ENCODE measurements around the gene CASK. TPM values are rescaled to one million over a fixed set of nuclear protein-coding genes. Genes with fewer than 3 reads are reported as not detected.

The CASK gene
- polyA plus RNA-seq, 1 donor from 2014 or later, result 58.3 TPM

- Histone ChIP-seq H2AFZ (ENCODE audit: low read depth, low read length) (no peak overlapping the region), H4K20me1 (ENCODE audit: insufficient read depth) (no peaks in the 10 kb centered on the region), H3K36me3 (ENCODE audit: insufficient read depth, low read length) (no peaks in the 10 kb centered on the region), H3K27ac (ENCODE audit: low read length) (no peak overlapping the region), H3K27me3 (ENCODE audit: insufficient read depth, low read depth, low read length) (no peaks in the 10 kb centered on the region), H3K4me3 (ENCODE audit: low read length) (no peak overlapping the region), H3F3A (ENCODE audit: insufficient read depth, low read length, poor library complexity, severe bottlenecking) (no peaks in the 10 kb centered on the region), H3K79me2 (replicated peaks; ENCODE audit: insufficient read depth, low read length) (no peaks in the 10 kb centered on the region), H3K9me2 (ENCODE audit: insufficient read depth, low read length) (no peaks in the 10 kb centered on the region), H3K4me2 (ENCODE audit: low read length) (no peak overlapping the region), H3K9me3 (ENCODE audit: low read length) (no peaks in the 10 kb centered on the region), H3K9ac (ENCODE audit: low read length) (no peak overlapping the region)
- no peak for TF ChIP-seq CTCF (IDR thresholded peaks at IDR 0.05; ENCODE audit: poor library complexity, severe bottlenecking)
- TF ChIP-seq POLR2AphosphoS5 (IDR thresholded peaks at IDR 0.05), result no peak
- no peak for TF ChIP-seq EZH2 (IDR thresholded peaks at IDR 0.05; ENCODE audit: borderline replicate concordance, insufficient read depth, low read length, poor library complexity, severe bottlenecking)
- TF ChIP-seq TAF1 (IDR thresholded peaks at IDR 0.05; ENCODE audit: low read depth), result no peak
- TF ChIP-seq EP300 (conservative IDR thresholded peaks at IDR 0.05; ENCODE audit: poor library complexity, severe bottlenecking), result no peak
- TF ChIP-seq MXI1 (conservative IDR thresholded peaks at IDR 0.05; ENCODE audit: poor library complexity, severe bottlenecking), result no peak
- no peak for TF ChIP-seq SMC3 (conservative IDR thresholded peaks at IDR 0.05; ENCODE audit: poor library complexity)
- TF ChIP-seq REST (IDR thresholded peaks at IDR 0.05; ENCODE audit: borderline replicate concordance), result no peak
- no peak for TF ChIP-seq RAD21 (conservative IDR thresholded peaks at IDR 0.05)
These were observed 323.8 kb downstream of the CASK start for GRCh38 chrX:41599507-41599906.

- Histone ChIP-seq H2AFZ (ENCODE audit: low read depth, low read length) (no peak overlapping the region), H3K9me2 (ENCODE audit: insufficient read depth, low read length) (no peaks in the 10 kb centered on the region), H3K9ac (ENCODE audit: low read length) (no peak overlapping the region), H3K27me3 (ENCODE audit: insufficient read depth, low read depth, low read length) (no peaks in the 10 kb centered on the region), H4K20me1 (ENCODE audit: insufficient read depth) (no peaks in the 10 kb centered on the region), H3K9me3 (ENCODE audit: low read length) (no peaks in the 10 kb centered on the region), H3K4me2 (ENCODE audit: low read length) (no peak overlapping the region), H3K27ac (ENCODE audit: low read length) (no peak overlapping the region), H3K4me3 (ENCODE audit: low read length) (no peak overlapping the region), H3K36me3 (ENCODE audit: insufficient read depth, low read length) (no peaks in the 10 kb centered on the region), H3K79me2 (replicated peaks; ENCODE audit: insufficient read depth, low read length) (no peaks in the 10 kb centered on the region), H3F3A (ENCODE audit: insufficient read depth, low read length, poor library complexity, severe bottlenecking) (no peaks in the 10 kb centered on the region)
- TF ChIP-seq CTCF (IDR thresholded peaks at IDR 0.05; ENCODE audit: poor library complexity, severe bottlenecking) (no peak), MXI1 (conservative IDR thresholded peaks at IDR 0.05; ENCODE audit: poor library complexity, severe bottlenecking) (no peak), EP300 (conservative IDR thresholded peaks at IDR 0.05; ENCODE audit: poor library complexity, severe bottlenecking) (no peak), RAD21 (conservative IDR thresholded peaks at IDR 0.05) (no peak), SMC3 (conservative IDR thresholded peaks at IDR 0.05; ENCODE audit: poor library complexity) (no peak), TAF1 (IDR thresholded peaks at IDR 0.05; ENCODE audit: low read depth) (no peak), REST (IDR thresholded peaks at IDR 0.05; ENCODE audit: borderline replicate concordance) (no peak), POLR2AphosphoS5 (IDR thresholded peaks at IDR 0.05) (no peak), EZH2 (IDR thresholded peaks at IDR 0.05; ENCODE audit: borderline replicate concordance, insufficient read depth, low read length, poor library complexity, severe bottlenecking) (no peak)
These were observed 326.8 kb downstream of the CASK start for GRCh38 chrX:41596596-41596995.
